ENCODE data around the gene ECE1.
A peak's percentile ranks its signal among the peaks of the same experiment; 100 is the strongest.

Gene ECE1

DNA sequence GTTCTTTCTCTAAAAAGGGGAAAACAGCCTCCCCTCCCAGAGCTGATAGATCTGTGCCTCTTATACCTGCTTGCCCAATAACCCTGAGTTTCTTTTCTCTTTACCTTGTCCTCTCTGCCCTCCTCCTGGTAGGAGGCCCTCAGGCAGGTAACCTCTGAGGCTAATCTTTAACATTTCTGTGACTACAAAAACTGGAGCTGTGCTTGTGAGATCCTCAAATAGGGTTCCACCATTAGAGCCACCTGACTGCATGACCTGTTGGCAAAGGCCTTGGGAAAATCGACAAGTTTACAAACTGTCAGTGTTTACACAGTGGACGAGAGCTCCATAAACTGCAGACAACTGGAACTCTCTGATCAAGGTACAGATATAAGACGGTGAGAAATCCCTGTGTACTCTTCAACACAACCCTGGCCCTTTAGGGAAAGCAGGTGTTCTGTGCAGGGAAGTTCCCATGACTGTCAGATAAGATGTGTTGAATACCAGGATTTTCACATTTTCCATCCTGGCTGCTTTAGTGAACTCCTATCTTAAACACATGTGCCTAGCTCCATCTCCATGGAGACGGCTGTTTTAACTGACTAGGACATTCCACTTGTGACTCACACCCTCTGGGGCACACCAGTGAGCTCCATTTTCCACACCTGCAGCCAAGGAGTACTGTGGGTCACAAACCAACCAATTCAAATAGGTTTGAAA lies 38.3 kb downstream of the ECE1 start:
- TF ChIP-seq, protein P1, sequence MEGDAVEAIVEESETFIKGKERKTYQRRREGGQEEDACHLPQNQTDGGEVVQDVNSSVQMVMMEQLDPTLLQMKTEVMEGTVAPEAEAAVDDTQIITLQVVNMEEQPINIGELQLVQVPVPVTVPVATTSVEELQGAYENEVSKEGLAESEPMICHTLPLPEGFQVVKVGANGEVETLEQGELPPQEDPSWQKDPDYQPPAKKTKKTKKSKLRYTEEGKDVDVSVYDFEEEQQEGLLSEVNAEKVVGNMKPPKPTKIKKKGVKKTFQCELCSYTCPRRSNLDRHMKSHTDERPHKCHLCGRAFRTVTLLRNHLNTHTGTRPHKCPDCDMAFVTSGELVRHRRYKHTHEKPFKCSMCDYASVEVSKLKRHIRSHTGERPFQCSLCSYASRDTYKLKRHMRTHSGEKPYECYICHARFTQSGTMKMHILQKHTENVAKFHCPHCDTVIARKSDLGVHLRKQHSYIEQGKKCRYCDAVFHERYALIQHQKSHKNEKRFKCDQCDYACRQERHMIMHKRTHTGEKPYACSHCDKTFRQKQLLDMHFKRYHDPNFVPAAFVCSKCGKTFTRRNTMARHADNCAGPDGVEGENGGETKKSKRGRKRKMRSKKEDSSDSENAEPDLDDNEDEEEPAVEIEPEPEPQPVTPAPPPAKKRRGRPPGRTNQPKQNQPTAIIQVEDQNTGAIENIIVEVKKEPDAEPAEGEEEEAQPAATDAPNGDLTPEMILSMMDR (IDR thresholded peaks at IDR 0.05; ENCODE audit: low read depth, low read length): no peak
- peak; percentile 79 for DNase-seq (ENCODE audit: extremely low read depth, low read depth)

DNA sequence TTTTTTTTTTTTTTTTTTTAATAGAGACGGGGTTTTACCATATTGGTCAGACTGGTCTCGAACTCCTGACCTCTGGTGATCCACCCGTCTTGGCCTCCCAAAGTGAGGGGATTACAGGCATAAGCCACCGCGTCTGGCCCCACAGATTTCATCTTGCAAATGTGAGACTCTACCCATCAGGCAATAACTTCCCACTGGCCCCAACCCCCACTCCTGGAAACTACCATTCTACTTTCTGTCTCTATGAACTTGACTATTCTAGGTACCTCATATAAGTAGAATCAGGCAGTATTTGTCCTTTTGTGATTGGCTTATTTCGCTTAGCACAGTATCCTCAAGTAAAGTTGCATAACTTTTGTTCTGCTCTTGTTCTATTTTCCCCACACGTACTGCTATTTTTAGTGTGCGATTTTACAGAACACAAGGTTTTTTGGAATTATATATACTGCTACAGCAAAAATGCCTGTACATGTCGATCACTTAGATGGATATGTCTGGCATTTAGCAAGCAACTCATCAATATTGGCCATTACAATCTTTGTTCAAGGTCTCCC lies 40.2 kb downstream of the ECE1 start:
- TF ChIP-seq, protein P1 (IDR thresholded peaks at IDR 0.05; ENCODE audit: low read depth, low read length): no peak
- DNase-seq (ENCODE audit: extremely low read depth, low read depth): no peak

DNA sequence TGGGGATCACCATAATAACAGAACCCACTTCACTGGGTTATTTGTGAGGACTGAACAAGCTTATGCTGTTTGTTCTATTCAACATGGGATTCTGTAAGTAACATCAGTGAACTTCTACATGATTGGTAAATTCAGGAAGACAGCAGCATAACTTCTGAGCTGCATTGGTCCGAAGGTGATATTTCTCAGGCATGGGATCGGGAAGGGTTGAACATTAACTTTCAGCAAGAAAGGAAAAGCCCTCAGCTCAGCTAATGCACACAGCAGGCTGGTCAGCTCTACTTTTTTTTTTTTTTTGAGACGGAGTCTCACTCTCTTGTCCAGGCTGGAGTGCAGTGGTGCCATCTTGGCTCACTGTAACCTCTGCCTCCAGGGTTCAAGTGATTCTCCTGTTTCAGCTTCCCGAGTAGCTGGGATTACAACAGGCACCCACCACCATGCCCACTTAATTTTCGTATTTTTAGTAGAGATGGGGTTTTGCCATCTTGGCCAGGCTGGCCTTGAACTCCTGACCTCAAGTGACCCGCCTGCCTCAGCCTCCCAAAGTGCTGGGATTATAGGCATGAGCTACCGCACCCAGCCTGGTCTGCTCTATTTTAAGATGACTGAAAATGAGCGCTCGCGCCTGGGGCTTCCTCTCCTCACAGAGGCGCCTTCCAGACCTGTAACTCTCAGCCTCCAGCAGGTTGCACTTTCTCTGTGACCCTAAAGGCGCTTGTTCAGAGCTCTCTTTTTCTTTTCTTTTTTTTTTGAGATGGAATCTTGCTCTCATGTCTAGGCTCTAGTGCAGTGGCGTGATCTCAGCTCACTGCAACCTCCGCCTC lies 42.2 kb downstream of the ECE1 start:
- TF ChIP-seq, protein P1 (IDR thresholded peaks at IDR 0.05; ENCODE audit: low read depth, low read length): no peak

DNA sequence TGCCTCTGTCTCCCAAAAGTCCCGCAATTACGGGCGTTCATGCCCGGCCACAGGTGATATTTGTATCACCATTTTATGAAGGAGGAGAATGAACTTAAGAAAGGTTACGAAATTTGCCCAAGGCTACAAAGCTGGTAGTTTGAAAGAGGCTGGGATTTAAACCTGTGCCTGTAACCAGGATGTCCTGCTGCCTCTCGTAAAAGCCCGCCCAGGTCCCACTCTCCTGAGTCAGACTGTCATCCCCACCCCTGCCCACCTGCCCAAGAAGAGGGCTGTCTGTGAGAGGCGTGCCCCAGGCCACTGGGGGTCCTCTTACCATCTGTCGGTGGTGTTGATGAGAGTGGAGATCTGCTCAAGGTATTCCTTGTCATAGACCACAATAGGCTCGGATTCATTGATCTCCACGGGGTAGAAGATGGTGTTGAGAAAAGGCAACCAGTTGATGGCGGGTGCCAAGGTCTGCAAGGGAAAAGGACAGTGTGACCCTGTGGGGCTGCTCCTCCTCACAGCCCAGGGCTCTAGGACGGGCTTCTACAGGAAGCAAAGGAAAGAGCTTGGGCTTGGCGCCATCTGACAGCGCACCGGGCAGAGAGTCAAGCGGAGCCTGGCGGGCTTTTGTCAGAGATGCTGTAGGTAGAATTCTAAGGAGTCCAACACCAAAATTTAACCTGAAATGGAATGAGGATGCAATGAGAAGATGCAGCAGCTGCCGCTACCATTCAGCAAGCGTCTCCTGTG lies 43.2 kb downstream of the ECE1 start:
- TF ChIP-seq, protein P1 (IDR thresholded peaks at IDR 0.05; ENCODE audit: low read depth, low read length): no peak
- DNase-seq (ENCODE audit: extremely low read depth, low read depth): no peak

More for the DNA sequence above, 42.2 kb downstream of the ECE1 start:
- DNase-seq (ENCODE audit: extremely low read depth, low read depth): no peak

DNA sequence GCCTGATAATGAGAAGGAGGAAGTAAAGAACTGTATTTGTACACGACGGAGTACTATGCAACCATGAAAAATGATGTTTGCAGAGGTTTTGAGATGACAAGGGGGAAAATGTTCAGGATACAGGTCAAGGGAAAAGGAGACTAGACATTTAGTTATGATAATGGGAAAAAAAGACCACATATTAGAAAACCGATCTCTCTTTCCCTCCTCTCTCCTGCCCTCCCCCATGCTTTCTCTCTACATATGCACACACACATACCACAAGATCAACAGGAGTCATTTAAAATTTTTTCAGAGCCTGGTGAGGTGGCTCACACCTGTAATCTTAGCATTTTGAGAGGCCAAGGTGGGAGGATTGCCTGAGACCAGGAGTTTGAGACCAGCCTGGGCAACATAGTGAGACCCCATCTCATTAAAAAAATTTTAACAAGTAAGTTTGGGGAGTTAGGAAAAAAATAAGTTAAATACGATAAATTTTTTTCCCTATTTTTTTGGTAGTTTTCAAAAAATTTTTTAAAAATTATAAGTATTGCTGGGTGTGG lies 44.5 kb downstream of the ECE1 start:
- TF ChIP-seq, protein P1 (IDR thresholded peaks at IDR 0.05; ENCODE audit: low read depth, low read length): no peak
- DNase-seq (ENCODE audit: extremely low read depth, low read depth): no peak

DNA sequence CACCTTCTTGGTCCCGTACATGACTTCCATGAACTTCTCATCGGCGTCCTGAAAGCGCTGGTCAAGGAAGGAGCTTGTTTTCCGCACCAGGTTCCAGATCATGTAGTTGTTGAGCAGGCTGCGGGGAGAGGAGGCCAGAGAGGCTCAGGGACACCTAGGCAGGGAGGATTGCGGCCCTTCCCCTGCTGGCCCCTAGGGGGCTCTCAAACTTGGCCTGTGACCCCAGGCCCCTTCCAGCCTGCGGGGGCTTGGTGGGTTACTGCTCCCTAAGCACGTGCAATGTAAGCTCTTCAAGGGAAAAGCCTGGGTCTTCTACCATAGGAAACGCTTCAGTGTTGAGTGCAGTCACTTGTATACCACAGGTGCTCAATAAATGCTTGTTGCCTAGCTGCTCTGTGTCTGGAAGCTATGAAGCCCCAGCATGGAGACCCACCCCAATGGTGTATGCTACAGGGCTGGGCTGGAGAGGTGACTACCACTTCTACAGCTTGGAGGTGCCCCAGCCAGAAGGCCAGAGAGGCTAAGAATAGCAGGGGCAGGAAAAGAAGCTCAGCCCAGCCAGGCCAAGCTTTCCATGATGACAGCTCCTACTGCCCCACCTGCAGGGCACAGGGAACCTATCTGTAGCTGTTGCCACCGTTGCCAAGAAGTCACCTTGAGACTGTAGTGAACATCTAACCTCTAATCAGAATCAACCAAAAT lies 45.1 kb downstream of the ECE1 start:
- DNase-seq (ENCODE audit: extremely low read depth, low read depth): no peak
- TF ChIP-seq, protein P1 (IDR thresholded peaks at IDR 0.05; ENCODE audit: low read depth, low read length): peak; percentile 46
